Activated T-helper 2 cell treated with anti-CD3 and anti-CD28 coated beads, Interferon-gamma antibody, Interleukin-2, Interleukin-4, amounts not matched to agents 10 μg/mL and 5 μg/mL and 100 μg/mL, durations not matched to agents 14 hours and 24 hours and 36 hours (primary cell): ENCODE data around the gene SRXN1. TPM values are rescaled to one million over a fixed set of nuclear protein-coding genes. Genes with fewer than 3 reads are reported as not detected.

Source experiments
- DNase-seq: peaks from one replicate; pipeline ENCODE4 v3.0.0; 2021; ENCODE audit warnings: low spot score
- H3K27ac Mint-ChIP-seq: one replicate; pipeline ENCODE4 v1.8.0; 2021; ENCODE audit warnings: mixed read lengths
- H3K27me3 Mint-ChIP-seq: one replicate; pipeline ENCODE4 v1.8.0; 2021; ENCODE audit warnings: low read depth, mixed read lengths
- H3K36me3 Mint-ChIP-seq: one replicate; pipeline ENCODE4 v1.8.0; 2021; ENCODE audit warnings: low read depth, mixed read lengths
- H3K4me1 Mint-ChIP-seq: one replicate; pipeline ENCODE4 v1.8.0; 2021; ENCODE audit warnings: low read depth, mixed read lengths
- H3K4me3 Mint-ChIP-seq: one replicate; pipeline ENCODE4 v1.8.0; 2021; ENCODE audit warnings: low read depth, mild to moderate bottlenecking, moderate library complexity, mixed read lengths
- H3K9me3 Mint-ChIP-seq: one replicate; pipeline ENCODE4 v1.8.0; 2021; ENCODE audit warnings: mixed read lengths
- intact Hi-C: fragments of 100-400 bp; cut with micrococcal nuclease; formaldehyde crosslinking; loops from one replicate; pipeline ENCODE4 v1.15.1; 2023
- total RNA-seq: library from RNA; stranded (reverse); gene quantifications from 2 replicates; pipeline ENCODE4 v1.2.3, GENCODE V29; 2022

The SRXN1 gene
- total RNA-seq, 1 donor from 2014 or later: 20.4 TPM

DNA sequence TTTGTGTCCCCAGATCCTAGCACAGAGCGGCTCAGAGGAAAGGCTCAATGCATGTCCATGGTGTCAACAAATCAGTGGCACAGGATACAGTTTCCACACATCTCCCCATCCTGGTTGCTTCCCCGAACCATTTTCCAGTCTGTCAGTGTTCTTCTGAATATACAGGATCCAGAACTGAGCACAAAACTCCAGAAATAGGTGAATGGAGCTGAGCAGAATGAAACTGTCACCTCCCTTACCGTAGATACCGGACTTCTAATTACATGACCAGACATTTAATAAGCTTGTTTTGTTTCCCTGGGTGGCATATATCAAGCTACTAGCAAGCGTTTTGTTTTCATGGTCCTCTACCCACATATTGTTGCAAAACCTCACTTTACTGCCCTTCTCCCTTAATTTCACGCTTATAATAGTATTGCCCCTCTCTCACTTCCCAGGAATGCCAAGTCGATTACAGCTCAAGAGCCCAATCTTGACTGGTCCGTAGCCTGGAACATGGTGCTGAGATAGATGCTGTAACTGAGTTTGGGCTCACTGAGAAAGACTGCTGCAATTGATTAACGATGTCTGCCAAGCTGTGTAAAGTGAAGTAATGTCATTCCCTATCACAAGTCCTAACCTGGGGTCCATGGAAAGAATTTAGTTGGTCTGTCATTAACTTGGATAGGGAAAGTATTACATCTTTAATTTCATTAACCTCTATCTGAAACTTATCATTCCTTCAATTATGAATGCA is 34.6 kb upstream of the SRXN1 start:
- H3K4me1 Mint-ChIP-seq: peaks cover 5% of the 10 kb centered on the region
- no peaks in the 10 kb centered on the region for H3K9me3 Mint-ChIP-seq
- intact Hi-C loops: no loop called here
- no peak for DNase-seq
- H3K36me3 Mint-ChIP-seq: no peaks in the 10 kb centered on the region
- no peak overlapping the region for H3K27ac Mint-ChIP-seq
- no peak overlapping the region for H3K4me3 Mint-ChIP-seq
- peaks cover 2% of the 10 kb centered on the region for H3K27me3 Mint-ChIP-seq

DNA sequence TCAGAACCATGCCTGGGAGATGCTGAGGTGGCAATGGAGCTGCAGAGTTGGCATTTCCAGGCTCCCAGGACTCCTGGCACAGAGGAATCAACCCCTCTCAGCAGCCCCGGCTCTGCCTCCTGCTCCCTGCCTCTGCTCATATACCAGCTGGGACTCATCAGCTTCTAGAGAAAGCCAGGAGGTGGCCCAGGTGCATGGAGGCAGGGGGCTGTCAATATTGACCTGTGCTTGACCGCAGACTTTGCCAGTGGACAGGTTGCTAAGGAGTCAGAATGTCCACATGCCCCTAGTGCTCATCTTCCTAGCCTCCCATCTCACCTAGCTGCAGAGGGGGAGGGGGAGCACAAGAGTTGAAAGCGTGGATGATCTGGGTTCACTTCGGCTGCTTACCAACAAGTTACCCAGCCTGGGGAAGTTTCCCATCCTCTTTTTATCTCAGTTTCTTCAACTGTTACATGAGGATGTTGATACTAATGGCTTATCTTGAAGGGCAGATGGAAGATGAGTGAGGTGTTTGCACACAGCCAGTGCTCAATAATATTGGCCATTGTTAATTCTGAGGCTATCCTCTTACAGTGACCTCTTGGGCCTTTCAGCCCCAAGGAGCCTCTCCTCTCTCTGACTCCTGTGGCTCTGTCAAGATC is 31.8 kb upstream of the SRXN1 start:
- no peak overlapping the region for H3K27ac Mint-ChIP-seq
- H3K27me3 Mint-ChIP-seq: no peaks in the 10 kb centered on the region
- no peaks in the 10 kb centered on the region for H3K4me1 Mint-ChIP-seq
- no peaks in the 10 kb centered on the region for H3K9me3 Mint-ChIP-seq
- intact Hi-C loops: no loop called here
- no peak overlapping the region for H3K4me3 Mint-ChIP-seq
- no peaks in the 10 kb centered on the region for H3K36me3 Mint-ChIP-seq
- no peak for DNase-seq

DNA sequence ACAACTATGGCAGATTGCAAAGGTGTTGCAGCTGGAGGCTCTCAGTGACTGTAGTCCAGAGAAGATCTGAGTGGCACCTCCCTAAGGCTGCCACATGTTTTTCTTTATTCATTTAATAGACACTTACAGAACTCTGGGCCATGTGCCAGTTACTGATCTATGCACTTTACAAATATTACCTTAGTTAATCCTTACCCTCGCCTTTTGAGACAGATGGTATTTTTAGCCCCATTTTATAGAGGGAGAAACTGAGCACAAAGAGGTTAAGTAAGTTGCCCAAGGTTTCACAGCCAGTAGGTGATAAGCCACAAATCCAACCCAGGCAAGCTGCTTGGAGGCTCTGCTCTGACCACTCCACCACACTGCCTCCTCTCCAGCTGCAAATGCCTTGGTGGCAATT is 29.1 kb upstream of the SRXN1 start:
- H3K36me3 Mint-ChIP-seq: no peaks in the 10 kb centered on the region
- no peak for DNase-seq
- H3K4me3 Mint-ChIP-seq: no peak overlapping the region
- H3K27me3 Mint-ChIP-seq: peaks cover 14% of the 10 kb centered on the region
- H3K27ac Mint-ChIP-seq: no peak overlapping the region
- no peaks in the 10 kb centered on the region for H3K4me1 Mint-ChIP-seq
- H3K9me3 Mint-ChIP-seq: no peaks in the 10 kb centered on the region
- intact Hi-C loops: no loop called here

DNA sequence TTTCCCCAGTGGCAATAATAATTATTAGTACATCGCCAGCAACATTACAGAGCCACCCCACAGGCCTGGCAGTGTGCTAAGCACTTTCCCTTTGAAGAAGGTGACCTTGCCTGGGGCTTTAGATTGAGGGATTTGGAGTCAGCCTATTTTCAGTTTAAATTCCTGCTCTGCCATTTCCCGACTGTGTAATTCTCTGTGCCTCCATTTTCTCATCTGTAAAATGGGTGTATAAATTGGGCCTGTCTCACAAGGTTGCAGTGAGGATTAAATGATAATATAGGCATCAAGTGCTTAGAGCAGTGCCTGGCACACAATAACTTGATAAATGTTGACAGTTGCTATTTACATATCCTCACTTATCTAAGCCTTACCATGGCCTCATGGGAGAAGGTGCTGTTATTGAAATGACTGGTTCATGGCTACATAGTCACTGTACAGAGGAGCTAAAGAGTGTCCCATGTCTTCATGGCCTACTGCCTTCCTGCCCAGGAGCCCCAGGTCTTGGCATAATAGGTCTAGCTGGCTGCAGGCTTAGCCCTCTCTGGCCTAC is 27.7 kb upstream of the SRXN1 start:
- H3K36me3 Mint-ChIP-seq: peaks cover 3% of the 10 kb centered on the region
- intact Hi-C loops: no loop called here
- H3K9me3 Mint-ChIP-seq: no peaks in the 10 kb centered on the region
- peaks cover 2% of the 10 kb centered on the region for H3K4me1 Mint-ChIP-seq
- no peak overlapping the region for H3K27ac Mint-ChIP-seq
- DNase-seq: no peak
- H3K4me3 Mint-ChIP-seq: no peak overlapping the region
- H3K27me3 Mint-ChIP-seq: peaks cover 23% of the 10 kb centered on the region

DNA sequence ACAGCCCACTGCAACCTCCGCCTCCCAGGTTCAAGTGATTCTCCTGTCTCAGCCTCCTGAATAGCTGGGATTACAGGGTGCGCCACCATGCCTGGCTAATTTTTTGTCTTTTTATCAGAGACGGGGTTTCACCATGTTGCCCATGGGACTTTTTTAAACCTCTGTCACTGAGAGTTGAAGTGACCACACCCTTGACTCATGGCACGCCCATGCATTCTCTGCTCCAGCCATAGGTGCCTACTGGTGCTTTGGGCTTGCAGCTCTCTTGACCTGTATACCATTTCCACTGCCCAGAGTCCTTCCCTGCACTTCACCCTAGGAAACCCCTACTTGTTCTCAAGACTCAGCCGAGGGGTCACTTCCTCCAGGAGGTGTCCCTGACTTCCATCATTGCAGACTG is 25.0 kb upstream of the SRXN1 start:
- peaks cover 43% of the 10 kb centered on the region for H3K27me3 Mint-ChIP-seq
- no peaks in the 10 kb centered on the region for H3K9me3 Mint-ChIP-seq
- H3K4me3 Mint-ChIP-seq: no peak overlapping the region
- intact Hi-C loops: no loop called here
- H3K4me1 Mint-ChIP-seq: peaks cover 2% of the 10 kb centered on the region
- no peak for DNase-seq
- no peak overlapping the region for H3K27ac Mint-ChIP-seq
- peaks cover 3% of the 10 kb centered on the region for H3K36me3 Mint-ChIP-seq

DNA sequence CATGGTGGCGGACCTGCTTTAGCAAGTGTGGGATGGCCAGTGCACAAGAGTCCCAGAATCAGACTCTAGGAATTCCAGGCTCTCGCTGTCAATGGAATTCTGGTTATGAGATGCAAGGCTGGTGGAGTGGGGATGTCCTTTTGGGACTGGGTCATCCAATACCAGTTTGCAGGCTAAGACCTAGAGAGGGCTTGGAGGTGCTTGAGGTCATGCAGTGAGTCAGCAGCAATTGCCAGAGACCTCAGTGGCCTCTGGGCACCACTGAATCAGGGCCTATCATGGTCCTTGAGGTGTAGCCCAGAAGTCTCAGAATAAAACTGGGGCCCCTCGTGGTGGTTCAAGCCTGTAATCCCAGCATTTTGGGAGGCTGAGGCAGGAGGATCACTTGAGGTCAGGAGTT is 24.0 kb upstream of the SRXN1 start:
- Mint-ChIP-seq H3K4me3 (no peak overlapping the region), H3K4me1 (peaks cover 2% of the 10 kb centered on the region), H3K36me3 (peaks cover 3% of the 10 kb centered on the region), H3K27me3 (peaks cover 49% of the 10 kb centered on the region), H3K9me3 (no peaks in the 10 kb centered on the region), H3K27ac (no peak overlapping the region)
- intact Hi-C loops: no loop called here
- DNase-seq: no peak

DNA sequence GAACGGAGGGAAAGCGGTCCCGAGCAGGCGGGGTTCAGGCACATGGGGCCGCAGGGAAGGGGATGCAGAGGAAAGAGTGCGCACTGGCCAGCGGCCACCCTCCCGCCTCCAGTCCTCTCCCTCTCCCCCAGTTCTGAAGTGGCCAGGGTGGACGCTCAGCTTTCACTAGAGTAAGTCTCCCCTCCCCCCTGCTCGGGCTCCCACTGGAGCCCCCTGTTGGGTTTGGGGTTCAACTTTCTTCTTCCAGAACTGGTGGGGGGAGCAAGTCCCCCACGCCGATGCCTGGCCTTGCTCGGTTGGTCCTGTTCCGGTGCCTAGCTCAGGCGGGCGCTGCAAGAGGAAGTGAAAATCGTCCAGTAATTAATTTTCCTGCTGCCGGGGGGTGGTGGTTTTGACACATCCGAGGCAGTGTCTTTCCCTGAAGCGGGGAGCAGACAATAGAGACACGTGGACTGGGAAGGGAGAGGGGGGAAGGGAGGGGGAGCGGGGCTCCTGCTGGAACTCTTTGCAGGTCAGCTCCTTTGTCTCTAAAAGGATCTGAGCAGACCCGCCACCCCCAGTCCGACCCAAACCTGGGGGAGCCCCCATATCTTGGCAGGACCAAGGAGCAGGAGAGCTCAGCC is 23.4 kb upstream of the SRXN1 start:
- H3K4me1 Mint-ChIP-seq: peaks cover 2% of the 10 kb centered on the region
- DNase-seq: no peak
- intact Hi-C loops: no loop called here
- no peak overlapping the region for H3K4me3 Mint-ChIP-seq
- H3K36me3 Mint-ChIP-seq: peaks cover 3% of the 10 kb centered on the region
- no peaks in the 10 kb centered on the region for H3K9me3 Mint-ChIP-seq
- peaks cover 54% of the 10 kb centered on the region for H3K27me3 Mint-ChIP-seq
- no peak overlapping the region for H3K27ac Mint-ChIP-seq

DNA sequence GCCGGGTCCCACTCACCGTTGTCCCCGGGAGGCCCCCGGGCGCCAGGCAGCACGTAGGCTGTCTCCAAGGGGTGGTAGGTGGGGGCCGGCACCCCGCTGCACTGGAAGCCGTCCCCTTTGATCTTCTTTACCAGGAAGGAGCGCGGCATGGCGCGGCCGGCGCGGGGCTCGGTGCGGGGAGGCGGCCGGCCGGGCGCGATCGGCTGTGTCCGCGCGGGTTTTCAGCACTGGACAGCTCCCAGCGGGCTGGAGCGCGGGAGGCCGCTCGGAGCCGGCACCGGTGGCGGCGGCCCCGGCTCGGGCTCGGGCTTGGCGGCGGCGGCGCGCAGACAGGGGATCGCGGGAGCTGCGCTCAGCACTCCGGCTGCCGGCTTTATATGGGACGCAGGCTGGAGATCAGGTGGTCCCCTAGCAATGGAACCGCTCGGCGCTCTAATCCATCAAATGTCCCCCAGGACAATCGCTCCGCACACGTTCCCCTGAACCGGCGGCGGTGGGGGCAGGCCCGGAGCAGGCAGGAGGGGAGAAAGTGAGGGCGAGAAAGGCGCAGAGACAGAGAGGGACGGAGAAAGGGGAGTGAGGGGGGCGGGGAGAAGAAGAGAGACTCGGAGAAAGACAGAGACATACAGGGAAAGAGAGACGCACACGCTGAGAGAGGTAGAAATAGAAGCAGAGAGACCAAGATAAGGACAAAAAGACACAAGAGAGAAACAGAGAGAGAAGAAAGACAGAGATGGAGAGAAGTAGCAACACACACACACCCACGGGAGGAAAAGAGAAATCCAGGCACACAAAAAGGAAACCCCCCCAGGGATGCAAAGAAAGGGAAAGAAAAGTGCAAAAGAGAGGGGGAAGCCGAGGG is 22.7 kb upstream of the SRXN1 start, which contains the start of gene SCRT2:
SCRT2 (minus strand) TSS at position 350 of the 862 bp plus-strand sequence; CDS start at position 149, 201 bp downstream.
- H3K36me3 Mint-ChIP-seq: peaks cover 3% of the 10 kb centered on the region
- H3K27ac Mint-ChIP-seq: no peak within 1 kb of the TSS
- H3K4me1 Mint-ChIP-seq: peaks cover 2% of the 10 kb centered on the region
- H3K4me3 Mint-ChIP-seq: no peak within 1 kb of the TSS
- H3K9me3 Mint-ChIP-seq: no peaks in the 10 kb centered on the region
- H3K27me3 Mint-ChIP-seq: peaks cover 57% of the 10 kb centered on the region
- intact Hi-C loops: no loop called here
- DNase-seq: peak; percentile 57

DNA sequence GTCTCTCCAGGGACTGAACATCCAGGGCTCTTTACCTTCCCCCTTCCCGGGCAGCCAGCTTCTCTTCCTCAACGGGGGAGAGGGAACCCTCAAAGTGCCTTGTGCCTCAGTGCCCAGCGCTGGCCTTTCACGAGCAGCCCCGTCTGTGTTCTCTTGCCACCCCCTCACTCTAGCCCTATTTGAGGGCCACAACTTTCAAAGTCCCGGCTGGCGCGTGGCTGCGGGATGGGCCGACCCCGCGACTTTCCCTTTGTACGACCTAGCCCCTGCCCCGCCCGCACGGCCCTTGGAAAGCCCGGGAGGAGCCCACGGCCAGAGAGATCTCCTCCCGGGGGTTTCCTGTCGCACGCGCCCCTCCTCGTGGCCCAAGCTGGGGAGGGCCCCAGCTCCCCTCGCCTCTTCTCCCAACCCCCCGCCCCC is 22.0 kb upstream of the SRXN1 start:
- Mint-ChIP-seq H3K36me3 (peaks cover 3% of the 10 kb centered on the region), H3K9me3 (no peaks in the 10 kb centered on the region), H3K27ac (no peak overlapping the region), H3K27me3 (peaks cover 57% of the 10 kb centered on the region), H3K4me3 (no peak overlapping the region), H3K4me1 (peaks cover 2% of the 10 kb centered on the region)
- intact Hi-C loops: no loop called here
- DNase-seq: no peak

DNA sequence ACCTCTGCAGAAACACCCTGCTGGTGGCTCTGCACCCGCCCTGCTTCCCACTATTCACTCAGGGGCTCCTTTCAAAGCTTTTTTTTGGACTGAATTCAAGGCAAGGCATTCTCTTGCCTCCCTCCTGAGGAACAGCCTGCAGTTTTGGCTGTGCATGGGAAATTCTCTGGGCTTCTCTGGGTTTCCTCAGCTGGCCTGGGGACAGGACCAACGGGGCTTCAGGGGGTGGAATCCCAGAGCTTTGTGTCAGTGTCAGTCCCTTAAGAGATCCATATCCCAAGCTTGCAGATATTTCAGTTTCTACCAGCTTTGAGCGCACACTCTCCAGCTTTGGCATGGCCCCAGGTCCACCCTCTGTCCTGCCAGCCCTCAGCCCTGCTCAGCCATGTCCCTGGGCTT is 20.6 kb upstream of the SRXN1 start:
- intact Hi-C loops: no loop called here
- H3K9me3 Mint-ChIP-seq: no peaks in the 10 kb centered on the region
- no peak overlapping the region for H3K4me3 Mint-ChIP-seq
- peaks cover 3% of the 10 kb centered on the region for H3K36me3 Mint-ChIP-seq
- no peak overlapping the region for H3K27ac Mint-ChIP-seq
- DNase-seq: no peak
- peaks cover 54% of the 10 kb centered on the region for H3K27me3 Mint-ChIP-seq
- peaks cover 2% of the 10 kb centered on the region for H3K4me1 Mint-ChIP-seq

DNA sequence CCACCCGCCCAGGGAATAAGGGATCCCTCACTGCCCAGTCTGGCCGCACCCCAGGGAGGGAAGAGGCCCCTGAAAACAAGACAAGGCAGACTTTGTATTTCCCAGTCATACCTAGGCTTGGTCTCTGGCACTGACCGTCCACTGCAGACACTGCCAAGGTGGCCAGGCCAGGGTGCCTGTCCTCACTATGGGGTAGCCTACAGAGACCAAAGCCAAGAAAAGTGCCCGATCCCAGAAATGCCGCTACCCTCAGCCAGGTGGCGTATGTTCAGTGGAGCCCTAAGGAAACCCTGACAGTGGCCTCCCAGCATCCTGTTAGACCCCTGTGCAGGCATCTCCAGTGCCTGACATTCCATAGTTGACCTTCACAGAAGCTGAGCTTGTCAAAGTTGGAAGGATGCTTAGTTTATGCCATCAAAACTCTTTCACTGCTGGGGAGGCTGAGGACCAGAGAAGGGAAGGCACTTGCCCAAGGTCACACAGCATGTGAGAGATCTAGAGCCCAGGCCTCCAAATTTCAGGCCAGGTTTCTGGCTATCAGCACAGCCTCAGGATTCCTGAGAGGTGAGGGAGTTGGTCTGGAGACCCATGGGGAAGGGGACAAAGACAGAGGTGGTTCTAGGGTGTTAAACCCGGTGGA is 20.1 kb upstream of the SRXN1 start:
- Mint-ChIP-seq H3K27ac (no peak overlapping the region), H3K9me3 (no peaks in the 10 kb centered on the region), H3K4me1 (peaks cover 2% of the 10 kb centered on the region), H3K36me3 (peaks cover 3% of the 10 kb centered on the region), H3K4me3 (no peak overlapping the region), H3K27me3 (peaks cover 52% of the 10 kb centered on the region)
- intact Hi-C loops: no loop called here
- no peak for DNase-seq
